ENCODE data around the gene AP2A1. TPM values are rescaled to one million over a fixed set of nuclear protein-coding genes. Genes with fewer than 3 reads are reported as not detected.

The AP2A1 gene
- total RNA-seq, 1 experiment from 2014 or later, result 25.6 TPM

DNA sequence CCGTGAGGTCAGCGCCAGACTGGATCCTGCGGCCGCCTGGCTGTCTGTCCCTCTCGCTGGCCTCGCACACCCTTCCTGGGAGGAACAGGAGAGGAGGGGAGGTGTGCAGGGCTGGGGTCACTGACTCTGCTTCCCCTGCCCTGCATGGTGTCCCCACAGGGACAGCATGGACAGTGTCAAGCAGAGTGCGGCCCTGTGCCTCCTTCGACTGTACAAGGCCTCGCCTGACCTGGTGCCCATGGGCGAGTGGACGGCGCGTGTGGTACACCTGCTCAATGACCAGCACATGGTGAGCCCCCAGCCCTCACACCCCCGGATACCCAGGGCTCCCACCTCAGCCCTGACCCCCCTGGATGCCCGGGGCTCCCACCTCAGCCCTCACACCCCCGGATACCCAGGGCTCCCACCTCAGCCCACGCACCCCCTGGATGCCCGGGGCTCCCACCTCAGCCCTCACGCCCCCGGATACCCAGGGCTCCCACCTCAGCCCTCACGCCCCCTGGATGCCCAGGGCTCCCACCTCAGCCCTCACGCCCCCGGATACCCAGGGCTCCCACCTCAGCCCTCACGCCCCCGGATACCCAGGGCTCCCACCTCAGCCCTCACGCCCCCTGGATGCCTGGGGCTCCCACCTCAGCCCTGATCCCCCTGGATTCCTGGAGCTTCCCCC is 25.1 kb downstream of the AP2A1 start:
- no peak for DNase-seq (ENCODE audit: extremely low read depth, low read depth)

DNA sequence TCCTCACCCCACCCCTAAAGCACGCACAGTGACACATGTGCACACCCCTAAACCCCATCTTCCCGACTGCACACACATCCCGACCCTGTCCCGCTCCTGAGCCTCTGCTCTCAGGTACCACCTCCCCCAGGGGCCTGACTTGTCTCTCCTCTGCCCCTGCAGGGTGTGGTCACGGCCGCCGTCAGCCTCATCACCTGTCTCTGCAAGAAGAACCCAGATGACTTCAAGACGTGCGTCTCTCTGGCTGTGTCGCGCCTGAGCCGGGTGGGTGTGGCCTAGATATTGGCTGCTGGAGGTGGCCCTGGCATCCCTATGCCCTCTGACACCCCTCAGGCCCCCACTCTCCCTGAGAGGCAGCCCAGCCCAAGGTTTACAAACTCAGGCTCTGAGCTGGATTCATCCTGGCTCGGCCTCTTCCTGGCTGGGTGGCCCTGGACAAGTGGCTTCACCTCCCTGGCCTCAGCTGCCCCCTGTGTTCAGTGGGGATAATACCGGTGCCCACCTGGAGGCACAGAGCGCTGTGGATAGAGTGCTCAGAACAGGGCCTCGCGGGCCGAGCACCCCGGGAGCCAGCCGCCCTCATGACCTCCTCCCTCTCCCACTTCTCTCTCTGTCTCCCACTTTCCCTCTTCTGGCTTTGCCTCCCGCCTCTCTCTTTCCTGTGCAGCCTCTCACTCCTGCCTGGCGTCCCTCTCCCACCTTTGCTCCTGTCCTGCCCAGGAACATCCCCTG is 26.2 kb downstream of the AP2A1 start:
- DNase-seq (ENCODE audit: extremely low read depth, low read depth), result no peak

DNA sequence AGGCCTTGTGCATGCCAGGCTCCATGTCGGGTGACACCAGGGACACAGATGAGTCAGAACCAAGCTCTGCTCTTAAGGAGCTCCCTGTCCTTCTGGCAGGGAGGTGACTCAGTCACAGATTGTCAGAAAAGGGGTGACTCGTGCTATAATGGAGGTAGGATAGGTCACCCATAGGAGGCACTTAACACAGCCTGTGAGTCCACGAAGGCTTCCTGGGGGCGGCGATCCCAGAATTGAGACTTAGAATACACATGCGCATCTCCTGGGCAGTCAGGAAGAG is 26.7 kb downstream of the AP2A1 start:
- DNase-seq (ENCODE audit: extremely low read depth, low read depth), result no peak

DNA sequence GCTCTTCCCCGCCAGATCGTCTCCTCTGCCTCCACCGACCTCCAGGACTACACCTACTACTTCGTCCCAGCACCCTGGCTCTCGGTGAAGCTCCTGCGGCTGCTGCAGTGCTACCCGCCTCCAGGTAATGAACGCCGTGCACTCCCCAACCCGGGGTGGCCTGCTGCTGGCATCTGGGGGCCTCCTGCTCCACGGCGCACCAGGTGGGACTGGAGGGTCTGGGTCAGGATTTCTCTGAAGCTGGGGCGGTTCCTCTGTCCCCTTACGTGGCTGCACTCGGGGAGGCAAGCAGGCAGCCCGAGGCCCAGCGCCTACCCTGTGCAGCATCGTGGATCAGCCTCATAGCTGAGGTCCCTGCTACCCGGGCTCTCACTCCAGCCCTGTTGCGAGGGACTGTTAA is 28.8 kb downstream of the AP2A1 start:
- DNase-seq (ENCODE audit: extremely low read depth, low read depth), result no peak

DNA sequence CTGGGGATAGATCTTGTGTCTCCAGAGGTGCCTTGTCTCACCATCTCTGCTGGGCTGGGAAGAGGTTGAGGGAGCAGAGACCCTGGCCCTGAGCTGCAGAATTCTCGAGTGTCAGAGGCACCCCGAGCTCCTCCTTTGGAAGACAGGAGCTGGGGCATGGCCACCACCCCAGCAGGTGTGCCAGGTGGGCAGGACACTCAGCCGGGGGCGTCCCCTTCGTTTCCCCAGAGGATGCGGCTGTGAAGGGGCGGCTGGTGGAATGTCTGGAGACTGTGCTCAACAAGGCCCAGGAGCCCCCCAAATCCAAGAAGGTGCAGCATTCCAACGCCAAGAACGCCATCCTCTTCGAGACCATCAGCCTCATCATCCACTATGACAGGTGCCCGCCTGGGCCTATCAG is 31.8 kb downstream of the AP2A1 start:
- no peak for DNase-seq (ENCODE audit: extremely low read depth, low read depth)

DNA sequence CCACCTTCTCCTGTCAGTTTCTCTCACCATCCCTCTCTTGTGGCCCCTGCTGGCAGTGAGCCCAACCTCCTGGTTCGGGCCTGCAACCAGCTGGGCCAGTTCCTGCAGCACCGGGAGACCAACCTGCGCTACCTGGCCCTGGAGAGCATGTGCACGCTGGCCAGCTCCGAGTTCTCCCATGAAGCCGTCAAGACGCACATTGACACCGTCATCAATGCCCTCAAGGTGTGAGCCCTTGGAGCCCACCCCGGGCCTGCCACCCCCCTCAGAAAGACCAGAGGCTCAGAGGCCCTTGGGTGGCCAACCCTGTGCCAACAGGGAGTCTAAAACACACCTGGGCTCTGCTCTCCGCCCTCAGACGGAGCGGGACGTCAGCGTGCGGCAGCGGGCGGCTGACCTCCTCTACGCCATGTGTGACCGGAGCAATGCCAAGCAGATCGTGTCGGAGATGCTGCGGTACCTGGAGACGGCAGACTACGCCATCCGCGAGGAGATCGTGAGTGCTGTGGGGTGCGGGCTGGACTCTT is 32.5 kb downstream of the AP2A1 start:
- no peak for DNase-seq (ENCODE audit: extremely low read depth, low read depth)

DNA sequence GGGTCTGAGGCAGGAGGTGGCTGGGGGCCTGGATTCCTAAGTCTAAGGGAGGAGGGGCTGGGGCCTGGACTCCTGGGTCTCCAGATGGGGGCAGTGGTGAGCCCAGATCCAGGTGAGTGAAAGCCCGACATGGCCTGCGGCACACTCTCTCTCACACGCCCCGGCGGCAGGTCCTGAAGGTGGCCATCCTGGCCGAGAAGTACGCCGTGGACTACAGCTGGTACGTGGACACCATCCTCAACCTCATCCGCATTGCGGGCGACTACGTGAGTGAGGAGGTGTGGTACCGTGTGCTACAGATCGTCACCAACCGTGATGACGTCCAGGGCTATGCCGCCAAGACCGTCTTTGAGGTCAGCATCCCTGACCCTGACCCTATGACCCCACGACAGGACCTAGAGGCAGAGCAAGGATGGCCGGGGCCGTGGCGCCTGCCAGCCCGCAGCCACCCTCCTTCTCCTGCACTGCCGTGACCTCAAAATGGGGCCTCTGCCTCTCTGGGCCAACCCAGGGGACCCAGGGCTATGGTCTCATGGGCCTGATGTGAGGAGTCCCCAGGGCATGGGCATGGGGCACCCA is 33.1 kb downstream of the AP2A1 start:
- DNase-seq (ENCODE audit: extremely low read depth, low read depth), result no peak

DNA sequence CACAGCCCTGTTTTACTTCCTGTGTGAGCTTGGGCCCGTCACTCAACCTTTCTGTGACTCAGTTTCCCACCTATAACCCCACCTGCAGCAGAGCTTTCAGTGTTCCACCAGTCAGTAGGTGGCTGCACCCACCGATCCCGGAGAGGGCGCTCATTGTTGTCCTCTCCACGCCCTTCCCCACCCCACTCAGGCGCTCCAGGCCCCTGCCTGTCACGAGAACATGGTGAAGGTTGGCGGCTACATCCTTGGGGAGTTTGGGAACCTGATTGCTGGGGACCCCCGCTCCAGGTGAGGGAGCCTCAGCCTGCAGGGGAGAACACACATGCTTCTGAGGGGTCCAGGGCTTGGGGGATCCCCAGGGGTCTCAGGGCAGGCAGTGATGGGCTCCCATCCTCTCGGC is 34.0 kb downstream of the AP2A1 start:
- DNase-seq (ENCODE audit: extremely low read depth, low read depth), result no peak

DNA sequence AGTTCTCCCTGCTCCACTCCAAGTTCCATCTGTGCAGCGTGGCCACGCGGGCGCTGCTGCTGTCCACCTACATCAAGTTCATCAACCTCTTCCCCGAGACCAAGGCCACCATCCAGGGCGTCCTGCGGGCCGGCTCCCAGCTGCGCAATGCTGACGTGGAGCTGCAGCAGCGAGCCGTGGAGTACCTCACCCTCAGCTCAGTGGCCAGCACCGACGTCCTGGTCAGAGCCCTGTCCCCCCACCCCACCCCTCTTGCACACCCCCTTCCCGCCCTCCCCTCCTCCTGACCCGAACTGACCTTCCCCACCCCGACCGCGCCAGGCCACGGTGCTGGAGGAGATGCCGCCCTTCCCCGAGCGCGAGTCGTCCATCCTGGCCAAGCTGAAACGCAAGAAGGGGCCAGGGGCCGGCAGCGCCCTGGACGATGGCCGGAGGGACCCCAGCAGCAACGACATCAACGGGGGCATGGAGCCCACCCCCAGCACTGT is 34.6 kb downstream of the AP2A1 start:
- no peak for DNase-seq (ENCODE audit: extremely low read depth, low read depth)

DNA sequence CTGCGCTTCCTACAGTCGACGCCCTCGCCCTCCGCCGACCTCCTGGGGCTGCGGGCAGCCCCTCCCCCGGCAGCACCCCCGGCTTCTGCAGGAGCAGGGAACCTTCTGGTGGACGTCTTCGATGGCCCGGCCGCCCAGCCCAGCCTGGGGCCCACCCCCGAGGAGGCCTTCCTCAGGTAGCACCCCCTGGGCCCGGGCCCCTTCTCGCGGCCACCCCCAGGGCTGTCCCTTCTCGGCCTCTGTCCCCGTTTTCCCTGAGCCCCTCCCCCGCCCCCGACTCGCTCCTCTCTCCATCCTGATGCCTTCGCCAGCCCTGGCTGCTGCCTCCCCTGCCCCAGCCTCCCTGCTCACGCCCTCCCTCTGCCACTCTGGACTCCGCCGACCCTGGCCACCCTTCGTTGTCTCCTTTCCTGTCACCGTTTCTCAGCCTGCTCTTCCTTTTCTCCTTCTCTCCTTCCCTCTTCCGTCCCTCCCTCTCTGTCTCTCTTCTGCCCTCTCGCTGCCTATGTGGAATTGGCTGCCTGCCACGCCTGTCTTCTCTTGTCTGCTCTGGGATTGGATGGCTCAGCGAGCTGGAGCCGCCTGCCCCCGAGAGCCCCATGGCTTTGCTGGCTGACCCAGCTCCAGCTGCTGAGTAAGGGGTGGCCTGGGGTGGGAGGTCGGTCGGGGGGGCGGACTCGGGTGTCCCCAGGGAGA is 35.3 kb downstream of the AP2A1 start:
- DNase-seq (ENCODE audit: extremely low read depth, low read depth), result peak; percentile 38

DNA sequence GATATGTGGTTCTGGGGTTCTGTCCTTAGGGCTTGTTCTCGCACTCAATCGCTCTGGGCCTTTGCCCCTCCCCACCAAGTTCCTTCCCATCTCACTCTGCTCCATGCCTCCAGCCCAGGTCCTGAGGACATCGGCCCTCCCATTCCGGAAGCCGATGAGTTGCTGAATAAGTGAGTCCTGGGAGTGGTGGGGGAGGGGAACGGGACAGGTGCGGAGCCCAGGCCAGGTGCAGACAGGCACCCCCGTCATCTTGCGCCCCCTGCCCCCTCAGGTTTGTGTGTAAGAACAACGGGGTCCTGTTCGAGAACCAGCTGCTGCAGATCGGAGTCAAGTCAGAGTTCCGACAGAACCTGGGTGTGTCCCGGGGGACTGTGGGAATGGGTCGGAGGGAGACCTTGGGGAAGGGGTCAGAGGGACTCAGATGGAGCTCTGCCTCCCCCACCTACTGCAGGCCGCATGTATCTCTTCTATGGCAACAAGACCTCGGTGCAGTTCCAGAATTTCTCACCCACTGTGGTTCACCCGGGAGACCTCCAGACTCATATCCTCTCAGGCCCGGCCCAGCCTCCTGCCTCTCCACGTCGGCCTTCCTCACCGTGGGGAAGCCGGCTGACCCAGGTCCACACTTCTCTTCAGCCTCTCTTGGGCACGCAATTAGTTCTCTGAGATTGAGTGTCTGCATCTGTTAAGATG is 36.2 kb downstream of the AP2A1 start:
- DNase-seq (ENCODE audit: extremely low read depth, low read depth), result no peak

DNA sequence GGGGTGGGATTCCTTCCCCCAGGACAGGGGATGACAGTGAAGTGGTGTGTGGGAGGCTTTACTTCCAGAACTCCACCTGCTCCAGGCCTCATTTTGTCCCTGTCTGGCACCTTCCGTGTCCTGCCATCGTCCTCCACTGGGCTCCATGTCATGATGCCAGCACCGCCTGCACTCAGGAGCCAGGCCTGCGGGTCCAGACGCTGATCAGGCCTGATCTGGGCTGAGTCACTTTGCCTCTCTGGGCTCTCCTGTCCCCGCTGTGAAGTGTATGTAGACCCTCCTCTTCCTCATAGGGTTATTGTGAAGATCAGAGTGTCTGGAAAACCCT is 36.7 kb downstream of the AP2A1 start:
- no peak for DNase-seq (ENCODE audit: extremely low read depth, low read depth)

DNA sequence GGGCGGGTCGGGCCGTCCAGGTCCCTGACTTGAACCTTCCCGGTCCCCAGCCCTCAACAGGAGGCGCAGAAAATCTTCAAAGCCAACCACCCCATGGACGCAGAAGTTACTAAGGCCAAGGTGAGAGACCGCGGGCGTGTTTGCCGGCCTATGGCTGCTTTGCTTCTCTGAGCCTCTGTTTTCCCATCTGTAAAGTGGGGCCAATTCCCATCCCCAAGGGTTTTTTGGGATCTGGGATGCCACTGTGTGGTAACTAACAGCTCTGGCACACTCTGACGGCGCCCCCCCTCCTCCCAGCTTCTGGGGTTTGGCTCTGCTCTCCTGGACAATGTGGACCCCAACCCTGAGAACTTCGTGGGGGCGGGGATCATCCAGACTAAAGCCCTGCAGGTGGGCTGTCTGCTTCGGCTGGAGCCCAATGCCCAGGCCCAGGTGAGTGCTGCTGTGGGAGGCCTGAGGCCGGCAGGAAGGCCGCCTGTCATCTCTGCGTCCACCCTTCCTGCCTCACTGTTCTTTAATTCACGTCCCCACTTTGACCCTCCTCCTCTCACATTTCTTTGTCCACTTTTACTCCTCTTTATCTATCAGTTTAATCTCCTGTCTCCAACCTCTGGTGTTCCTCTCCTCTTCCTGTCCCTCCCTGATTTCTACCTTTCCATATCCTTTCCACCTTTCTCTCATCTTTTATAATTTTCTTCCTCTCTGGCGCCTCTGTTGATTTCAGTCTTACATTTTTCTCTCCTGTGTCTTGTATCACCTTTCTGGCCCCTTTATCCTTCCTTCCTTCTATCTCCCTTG is 39.2 kb downstream of the AP2A1 start:
- DNase-seq (ENCODE audit: extremely low read depth, low read depth), result no peak

DNA sequence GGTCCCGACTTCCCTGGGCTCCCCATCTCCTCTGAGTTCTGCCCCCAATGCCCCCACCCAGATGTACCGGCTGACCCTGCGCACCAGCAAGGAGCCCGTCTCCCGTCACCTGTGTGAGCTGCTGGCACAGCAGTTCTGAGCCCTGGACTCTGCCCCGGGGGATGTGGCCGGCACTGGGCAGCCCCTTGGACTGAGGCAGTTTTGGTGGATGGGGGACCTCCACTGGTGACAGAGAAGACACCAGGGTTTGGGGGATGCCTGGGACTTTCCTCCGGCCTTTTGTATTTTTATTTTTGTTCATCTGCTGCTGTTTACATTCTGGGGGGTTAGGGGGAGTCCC is 39.8 kb downstream of the AP2A1 start:
- DNase-seq (ENCODE audit: extremely low read depth, low read depth), result no peak

DNA sequence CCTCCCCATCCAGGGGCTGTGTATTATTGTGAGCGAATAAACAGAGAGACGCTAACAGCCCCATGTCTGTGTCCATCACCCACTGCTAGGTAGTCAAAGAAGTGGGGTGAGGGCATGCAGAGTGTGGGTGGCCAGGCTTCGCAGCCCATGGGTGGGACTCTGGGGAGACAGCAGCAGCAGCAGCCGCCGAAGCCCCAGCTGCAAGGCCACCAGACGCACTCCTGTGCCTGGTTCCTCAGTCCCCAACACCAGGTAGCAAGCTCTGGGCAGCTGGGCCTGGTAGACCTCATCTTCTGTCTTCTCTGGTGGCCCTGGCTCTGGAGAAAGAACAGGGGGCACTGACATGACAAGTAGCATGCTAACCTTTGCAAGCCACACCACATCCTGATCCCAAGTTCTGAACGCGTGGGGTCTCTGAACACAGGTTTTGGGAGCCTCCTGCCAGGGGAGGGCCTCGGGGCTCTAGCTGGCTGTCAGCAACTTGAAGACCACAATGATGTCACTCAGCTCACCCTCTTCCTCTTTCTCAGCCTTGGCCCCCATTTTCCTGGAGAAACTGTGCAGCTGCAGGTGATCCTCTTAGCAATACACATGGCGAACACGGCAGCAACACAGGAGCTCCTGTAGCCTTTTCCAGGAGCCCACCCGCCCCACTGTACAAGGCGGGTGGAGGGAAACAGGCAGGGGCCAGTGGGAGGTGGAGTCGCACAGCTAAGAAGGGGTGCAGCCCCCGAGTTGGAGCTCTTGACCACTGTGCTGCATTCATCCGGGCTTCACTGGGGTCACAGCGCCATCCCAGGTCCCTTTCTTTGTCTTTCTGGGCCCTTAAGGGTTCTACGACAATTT is 40.5 kb downstream of the AP2A1 start:
- no peak for DNase-seq (ENCODE audit: extremely low read depth, low read depth)

DNA sequence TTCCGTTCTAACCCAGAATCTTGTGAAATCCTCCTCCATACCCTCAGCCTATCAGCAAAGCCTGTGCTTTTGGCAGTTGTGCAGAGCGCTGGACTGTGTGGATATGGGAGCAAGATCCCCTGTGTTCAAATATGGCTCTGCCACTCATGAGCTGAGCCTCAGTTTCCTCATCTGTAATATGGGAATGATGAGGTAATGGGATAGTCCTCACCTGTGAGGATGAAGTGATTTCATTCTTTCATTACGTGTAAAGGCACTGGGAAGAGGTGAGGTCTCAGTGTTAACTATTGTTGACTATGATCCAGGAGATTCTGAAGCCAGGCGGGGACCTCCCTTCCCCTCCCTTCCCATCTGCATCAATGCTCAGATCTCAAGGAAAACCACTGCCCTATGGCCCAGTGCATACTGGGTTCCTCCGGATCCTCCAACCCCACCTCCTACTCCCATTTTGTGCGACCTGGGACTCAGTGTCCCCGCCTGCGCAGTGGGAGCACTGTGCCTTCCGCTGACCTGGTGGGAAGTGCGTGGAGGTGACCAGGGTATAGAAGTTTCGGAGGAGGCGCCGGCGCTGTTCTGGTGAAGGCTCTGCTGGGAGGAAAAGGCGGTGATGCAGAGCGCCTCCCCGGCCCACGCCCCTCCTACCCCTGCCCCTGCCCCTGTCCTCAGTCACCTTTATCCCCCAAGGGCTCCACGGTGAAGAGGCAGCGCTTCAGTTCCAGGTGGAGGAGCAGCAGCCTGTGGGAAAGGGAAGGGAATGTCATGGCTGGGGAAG is 41.3 kb downstream of the AP2A1 start:
- no peak for DNase-seq (ENCODE audit: extremely low read depth, low read depth)

DNA sequence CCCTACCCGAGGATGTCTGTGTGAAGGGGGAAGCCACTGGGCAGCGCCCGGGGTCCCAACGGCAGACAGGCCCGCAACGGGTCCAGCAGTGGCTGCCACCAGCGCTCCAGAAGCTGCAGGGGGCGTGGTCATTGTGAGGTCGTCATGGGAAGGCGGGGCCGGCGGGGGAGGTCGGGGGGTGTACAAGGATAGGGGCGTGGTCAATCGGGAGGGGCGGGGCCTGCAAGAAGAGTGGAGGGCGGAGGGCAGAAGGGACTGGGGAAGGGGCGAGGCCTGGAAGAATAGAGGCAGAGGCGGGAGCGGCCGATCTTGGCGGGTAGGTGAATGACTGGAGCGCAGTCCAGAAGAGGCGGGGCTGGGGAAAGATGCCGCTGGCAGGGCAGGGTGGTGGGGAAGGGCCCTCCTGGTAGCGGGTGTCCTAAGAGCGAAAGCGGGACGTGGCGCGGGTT is 41.9 kb downstream of the AP2A1 start:
- peak; percentile 77 for DNase-seq (ENCODE audit: extremely low read depth, low read depth)

DNA sequence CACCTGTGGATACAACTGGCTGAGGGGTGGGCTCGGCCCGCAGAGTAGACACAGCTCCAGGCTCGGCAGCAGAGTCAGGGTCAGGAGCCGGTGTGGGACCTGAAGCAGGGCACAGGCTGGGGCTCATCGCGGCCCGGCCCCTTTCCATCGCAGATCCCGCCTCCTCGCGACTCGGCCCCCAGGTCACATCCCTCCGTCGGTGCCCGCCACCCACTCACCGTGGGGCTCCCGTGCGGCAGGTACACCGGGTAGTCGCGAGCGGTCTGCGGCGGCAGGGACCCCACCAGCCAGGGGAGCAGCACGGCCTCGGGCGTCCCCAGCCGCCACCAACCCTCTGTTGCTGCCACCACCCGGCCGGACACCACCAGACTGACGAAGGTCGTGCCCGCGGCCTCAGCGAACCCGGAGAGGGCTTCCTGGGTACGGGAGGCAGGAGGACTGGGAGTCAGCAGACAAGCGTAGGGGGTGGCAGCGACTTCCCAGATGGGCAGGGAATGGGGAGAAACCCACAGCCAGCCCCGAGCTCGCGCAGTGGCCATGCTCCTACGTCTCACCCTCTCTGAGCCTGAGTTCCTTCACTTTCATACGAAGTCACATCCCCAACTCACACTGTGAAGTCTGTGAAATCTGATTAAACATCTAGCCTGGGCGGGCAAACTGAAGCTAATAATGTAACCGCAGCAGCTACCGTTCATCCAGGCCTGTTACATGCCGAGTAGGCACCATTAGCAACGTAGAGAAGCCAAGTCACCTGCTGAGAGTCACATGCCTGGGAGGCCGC is 42.5 kb downstream of the AP2A1 start:
- peak; percentile 19 for DNase-seq (ENCODE audit: extremely low read depth, low read depth)
